Stomach smooth muscle (tissue), 2 donors: ENCODE data around the gene NHLRC3.

Source experiments
- H3K27ac ChIP-seq: one replicate; pipeline ENCODE4 v1.7.0; 2013; ENCODE audit warnings: mild to moderate bottlenecking, low read length, inconsistent platforms
- H3K27me3 ChIP-seq, 2 donors: one replicate each; pipeline ENCODE4 v1.7.0; 2013; ENCODE audit warnings: low read length in 2 of 2; ENCODE audit not compliant: insufficient read depth in 2 of 2, control insufficient read depth in 1 of 2
- H3K36me3 ChIP-seq, 2 donors: one replicate each; pipeline ENCODE4 v1.7.0; 2013; ENCODE audit warnings: low read length in 2 of 2; ENCODE audit not compliant: control insufficient read depth in 2 of 2, insufficient read depth in 2 of 2
- H3K4me1 ChIP-seq: one replicate; pipeline ENCODE4 v1.7.0; 2013; ENCODE audit warnings: low read length; ENCODE audit not compliant: control insufficient read depth, insufficient read depth
- H3K4me3 ChIP-seq, 2 donors: one replicate each; pipeline ENCODE4 v1.7.0; 2013; ENCODE audit warnings: low read length in 2 of 2
- H3K9ac ChIP-seq, 2 donors: one replicate each; pipeline ENCODE4 v1.7.0; 2013; ENCODE audit warnings: low read length in 2 of 2, mild to moderate bottlenecking in 1 of 2
- H3K9me3 ChIP-seq, 2 donors: one replicate each; pipeline ENCODE4 v1.7.0; 2013; ENCODE audit warnings: low read length in 2 of 2; ENCODE audit not compliant: control insufficient read depth in 2 of 2
- donor health status: healthy.
- donor health status: Pancreatic carcinoma.

NHLRC3 gene

DNA sequence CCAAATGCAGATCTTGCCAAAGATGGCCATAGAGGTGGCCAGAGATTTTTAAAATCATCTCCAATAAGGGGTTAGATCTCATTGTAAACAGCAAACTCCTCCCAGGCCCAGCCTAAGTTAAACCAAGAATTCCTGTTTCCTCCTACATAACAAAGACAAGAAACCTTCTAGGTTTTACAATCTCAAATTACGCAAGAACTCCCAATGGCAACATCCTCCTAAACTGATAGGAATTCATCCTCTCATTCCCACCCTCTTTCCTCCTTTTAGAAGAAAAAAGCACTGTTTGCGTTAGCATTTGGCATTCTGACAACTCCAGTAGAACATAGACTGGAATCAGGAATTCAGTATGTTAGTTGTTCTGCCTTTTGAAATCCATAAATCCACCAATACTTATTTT, 14.9 kb upstream of the NHLRC3 start:
- no peaks in the 10 kb centered on the region for H3K4me1 ChIP-seq
- H3K36me3 ChIP-seq, result peaks cover 25 to 38% of the 10 kb centered on the region in 2 donors
- H3K27me3 ChIP-seq, result no peaks in the 10 kb centered on the region
- H3K27ac ChIP-seq, result no peak overlapping the region
- H3K9me3 ChIP-seq, result no peaks in the 10 kb centered on the region
- H3K4me3 ChIP-seq, result no peak overlapping the region
- H3K9ac ChIP-seq, result no peak overlapping the region

DNA sequence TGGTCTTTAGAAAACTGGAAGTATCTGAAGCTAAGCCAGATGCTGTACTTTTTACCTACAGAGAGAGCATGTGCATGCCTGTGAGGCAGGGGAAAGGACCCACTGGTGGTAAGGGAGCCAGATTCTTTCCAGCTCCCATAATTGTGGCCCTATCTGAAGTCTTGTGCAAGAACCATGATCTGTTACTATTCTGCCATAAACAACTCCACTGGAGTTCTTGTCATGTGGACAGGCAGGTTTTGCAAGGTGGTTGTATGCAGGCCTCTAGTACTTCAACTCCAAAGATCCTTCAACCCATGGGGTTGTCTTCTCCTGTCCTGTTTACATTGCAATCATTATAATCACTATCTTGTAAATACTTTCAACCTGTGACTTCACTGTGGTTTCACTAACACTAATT, 14.5 kb upstream of the NHLRC3 start:
- no peaks in the 10 kb centered on the region for H3K4me1 ChIP-seq
- H3K27me3 ChIP-seq, result no peaks in the 10 kb centered on the region
- H3K27ac ChIP-seq, result no peak overlapping the region
- no peak overlapping the region for H3K4me3 ChIP-seq
- no peaks in the 10 kb centered on the region for H3K9me3 ChIP-seq
- peaks cover 25 to 38% of the 10 kb centered on the region in 2 donors for H3K36me3 ChIP-seq
- no peak overlapping the region for H3K9ac ChIP-seq

- no peak overlapping the region for H3K9ac ChIP-seq
- no peak overlapping the region for H3K27ac ChIP-seq
- no peaks in the 10 kb centered on the region for H3K27me3 ChIP-seq
- no peak overlapping the region for H3K4me3 ChIP-seq
- peaks cover 25 to 38% of the 10 kb centered on the region in 2 donors for H3K36me3 ChIP-seq
- H3K9me3 ChIP-seq, result no peaks in the 10 kb centered on the region
- no peaks in the 10 kb centered on the region for H3K4me1 ChIP-seq
Measured at GRCh38 chr13:39025433-39025839, 12.8 kb upstream of the NHLRC3 start.

GRCh38 chr13:39032150-39032549, 6.1 kb upstream of the NHLRC3 start:
- H3K4me3 ChIP-seq, result no peak overlapping the region
- H3K4me1 ChIP-seq, result peaks cover 3% of the 10 kb centered on the region
- no peak overlapping the region for H3K27ac ChIP-seq
- H3K36me3 ChIP-seq, result peaks cover 2 to 4% of the 10 kb centered on the region in 2 donors
- H3K9ac ChIP-seq, result no peak overlapping the region
- no peaks in the 10 kb centered on the region for H3K27me3 ChIP-seq
- no peaks in the 10 kb centered on the region for H3K9me3 ChIP-seq

GRCh38 chr13:39034085-39034484, 4.2 kb upstream of the NHLRC3 start:
- Histone ChIP-seq H3K4me3 (no peak overlapping the region), H3K9ac (no peak overlapping the region), H3K4me1 (peaks cover 5% of the 10 kb centered on the region), H3K27me3 (no peaks in the 10 kb centered on the region), H3K36me3 (no peaks in the 10 kb centered on the region), H3K9me3 (no peaks in the 10 kb centered on the region), H3K27ac (no peak overlapping the region)

DNA sequence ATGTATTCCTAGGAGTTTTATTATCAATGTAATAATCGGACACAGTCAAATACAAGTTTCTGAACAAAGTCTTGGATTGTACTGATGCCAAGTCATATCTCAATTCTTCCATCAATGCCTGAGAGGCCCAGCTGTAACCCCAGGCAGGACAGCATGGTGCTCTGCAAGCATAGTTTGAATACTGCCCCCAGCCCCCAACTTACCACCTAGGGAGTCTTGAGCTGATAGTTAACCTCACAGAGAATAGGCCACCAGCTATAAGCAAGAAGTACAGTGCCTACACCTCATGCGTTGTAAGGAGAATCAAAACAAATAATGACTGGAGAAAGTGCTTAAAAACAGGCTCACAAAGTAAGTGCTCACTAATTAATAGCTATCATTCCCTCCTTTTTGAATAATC, 3.1 kb upstream of the NHLRC3 start:
- peak overlapping the region in 1 of 2 donors; percentile 30 for H3K9ac ChIP-seq
- peaks cover 5% of the 10 kb centered on the region for H3K4me1 ChIP-seq
- no peaks in the 10 kb centered on the region for H3K36me3 ChIP-seq
- no peaks in the 10 kb centered on the region for H3K9me3 ChIP-seq
- no peaks in the 10 kb centered on the region for H3K27me3 ChIP-seq
- H3K27ac ChIP-seq, result no peak overlapping the region
- peak overlapping the region; percentile 44 to 99 for H3K4me3 ChIP-seq

GRCh38 chr13:39035799-39036198, 2.5 kb upstream of the NHLRC3 start:
- H3K36me3 ChIP-seq, result no peaks in the 10 kb centered on the region
- H3K9ac ChIP-seq, result peak overlapping the region in 1 of 2 donors; percentile 30
- H3K4me1 ChIP-seq, result peaks cover 5% of the 10 kb centered on the region
- no peaks in the 10 kb centered on the region for H3K27me3 ChIP-seq
- no peaks in the 10 kb centered on the region for H3K9me3 ChIP-seq
- peak overlapping the region; percentile 98 to 99 for H3K4me3 ChIP-seq
- H3K27ac ChIP-seq, result no peak overlapping the region

- H3K9me3 ChIP-seq, result no peaks in the 10 kb centered on the region
- H3K4me3 ChIP-seq, result peak overlapping the region; percentile 98 to 99
- H3K9ac ChIP-seq, result peak overlapping the region; percentile 37 to 91
Measured at GRCh38 chr13:39036212-39036611, 2.0 kb upstream of the NHLRC3 start.

GRCh38 chr13:39037410-39037879, 811 bp upstream of the NHLRC3 start:
- Histone ChIP-seq H3K36me3 (peaks cover 0 to 2% of the 10 kb centered on the region in 2 donors), H3K4me1 (peaks cover 5% of the 10 kb centered on the region), H3K27me3 (no peaks in the 10 kb centered on the region), H3K9ac (peak overlapping the region; percentile 79 to 91), H3K9me3 (no peaks in the 10 kb centered on the region), H3K4me3 (peak overlapping the region; percentile 98 to 99), H3K27ac (peak overlapping the region; percentile 66)

More at GRCh38 chr13:39036212-39036611, 2.0 kb upstream of the NHLRC3 start:
- Histone ChIP-seq H3K36me3 (no peaks in the 10 kb centered on the region), H3K27me3 (no peaks in the 10 kb centered on the region), H3K27ac (no peak overlapping the region), H3K4me1 (peaks cover 5% of the 10 kb centered on the region)

DNA sequence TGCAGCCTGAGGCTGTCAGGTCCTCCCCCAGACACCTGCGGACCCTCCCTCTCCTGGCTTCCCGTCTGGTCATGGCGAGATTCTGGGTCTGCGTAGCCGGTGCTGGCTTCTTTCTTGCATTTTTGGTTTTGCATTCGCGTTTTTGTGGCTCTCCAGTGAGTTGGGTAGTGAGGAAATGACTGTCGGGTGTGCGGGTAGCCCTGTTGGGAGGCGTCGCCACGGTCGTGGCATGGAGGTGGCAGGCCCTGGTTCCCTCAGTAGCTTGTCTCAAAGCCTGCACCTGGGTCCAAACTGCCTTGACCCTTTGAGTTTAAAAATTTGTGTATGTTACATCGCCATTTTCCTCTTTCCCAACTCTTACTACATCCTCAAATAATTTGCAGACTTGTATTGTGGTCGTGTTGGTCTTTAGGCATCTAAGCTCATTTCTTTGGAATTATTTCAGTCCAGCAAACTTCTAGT, 344 bp downstream of the NHLRC3 start:
- Histone ChIP-seq H3K9ac (peak overlapping the region; percentile 79 to 91), H3K27me3 (no peaks in the 10 kb centered on the region), H3K36me3 (peaks cover 0 to 3% of the 10 kb centered on the region in 2 donors), H3K27ac (peak overlapping the region; percentile 66), H3K9me3 (no peaks in the 10 kb centered on the region), H3K4me1 (peaks cover 5% of the 10 kb centered on the region), H3K4me3 (peak overlapping the region; percentile 98 to 99)

DNA sequence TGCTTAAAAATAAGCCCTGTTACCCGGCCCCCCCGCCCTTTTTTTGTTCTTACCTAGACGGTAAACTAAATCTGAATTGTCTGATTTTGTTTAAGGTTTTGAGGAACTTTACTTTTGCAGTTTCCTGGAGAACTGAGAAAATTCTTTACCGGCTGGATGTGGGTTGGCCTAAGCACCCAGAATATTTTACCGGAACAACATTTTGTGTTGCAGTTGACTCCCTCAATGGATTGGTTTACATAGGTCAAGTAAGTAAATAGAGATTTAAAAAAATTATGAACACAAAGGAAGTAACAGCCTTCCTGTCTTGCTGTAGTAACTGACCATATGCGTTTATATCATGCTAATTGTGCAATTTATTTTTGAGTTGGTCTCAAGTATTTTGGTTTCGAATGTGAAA, 785 bp downstream of the NHLRC3 start:
- Histone ChIP-seq H3K36me3 (peaks cover 2 to 3% of the 10 kb centered on the region in 2 donors), H3K4me1 (peaks cover 5% of the 10 kb centered on the region), H3K27me3 (no peaks in the 10 kb centered on the region), H3K9ac (no peak overlapping the region), H3K27ac (no peak overlapping the region), H3K9me3 (no peaks in the 10 kb centered on the region), H3K4me3 (peak overlapping the region; percentile 98 to 99)
